Adipose tissue (tissue), 3 donors: Measurements from ENCODE around the gene CDS2. TPM values are rescaled to one million over a fixed set of nuclear protein-coding genes. Genes with fewer than 3 reads are reported as not detected.
"Not testable (repeated sequence)": the region's sequence is repeated elsewhere in the genome, so short reads cannot be mapped to it uniquely, and the experiment has no call there.

Experiments
- H3K27ac ChIP-seq: one replicate; pipeline ENCODE4 v1.5.1; 2013; ENCODE audit warnings: low read depth, low read length
- WGBS, 3 donors: extraction: QIAGEN DNeasy Blood & Tissue Kit; methylation state at CpG; one replicate each; pipeline ENCODE4 v1.1.7; 2013; 5-methylcytosine and 5-hydroxymethylcytosine counted together
- polyA plus RNA-seq, 3 donors: library from polyadenylated mRNA; stranded (reverse); fragments of 200-250 nt; gene quantifications; one replicate each; pipeline ENCODE4 v1.2.3, GENCODE V29; 2013
- donor health status: healthy with polysubstance abuse.
- donor health status: Bipolar disorder and iron deficiency.
- donor health status: healthy.

Gene CDS2
- 10 to 100 TPM in 2 of 3 donors, 1 to 10 TPM in 1; 7.1 to 14.8 (median 10.7) TPM for polyA plus RNA-seq

DNA sequence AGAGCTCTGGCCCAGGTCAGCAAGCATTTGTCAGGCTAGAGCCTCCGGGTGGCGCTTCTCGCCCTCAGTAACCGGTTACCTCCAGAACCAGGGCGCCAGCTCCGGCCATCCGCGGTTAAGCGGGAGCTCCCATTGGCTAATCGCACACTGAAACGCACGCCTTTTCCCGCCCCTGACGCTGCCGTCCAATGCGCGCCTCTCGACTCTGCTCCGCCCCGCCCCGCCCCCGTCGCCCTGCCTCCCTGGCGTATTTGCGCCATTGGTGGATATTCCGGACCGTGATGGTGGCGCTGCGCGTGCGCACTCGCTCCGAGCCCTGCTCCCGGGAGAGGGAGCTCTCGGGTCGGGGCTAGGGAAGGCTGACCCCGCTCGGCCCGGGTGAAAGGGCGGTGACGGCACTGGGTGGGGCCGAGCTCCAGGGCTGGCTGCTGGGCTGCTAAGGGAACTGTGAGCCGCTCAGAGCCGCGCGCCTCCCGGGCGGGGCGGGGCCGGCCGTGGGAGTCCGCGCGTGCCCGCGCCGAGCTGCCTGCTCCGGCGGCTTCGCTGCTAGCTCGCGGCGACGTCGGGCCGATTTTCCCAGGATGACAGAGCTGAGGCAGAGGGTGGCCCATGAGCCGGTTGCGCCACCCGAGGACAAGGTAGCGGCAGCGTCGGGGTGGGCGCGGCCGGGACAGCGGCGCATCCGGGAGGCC lies at the start of gene CDS2:
Gene CDS2 (plus strand): TSS at position 497 of the 692 bp plus-strand sequence. CDS start 85 bp downstream, at position 582.
- 0 to 1% (median 0%) methylated on average over 70 to 78 of the region's 78 CpGs for WGBS, 3 donors
- H3K27ac ChIP-seq: peak within 1 kb of the TSS; percentile 60

- 48 to 54% (median 50%) methylated on average over 4 of the region's 4 CpGs for WGBS, 3 donors
- H3K27ac ChIP-seq: peak overlapping the region; percentile 48
These were observed 48.9 kb upstream of the CDS2 start for GRCh38 chr20:5077761-5078387.

DNA sequence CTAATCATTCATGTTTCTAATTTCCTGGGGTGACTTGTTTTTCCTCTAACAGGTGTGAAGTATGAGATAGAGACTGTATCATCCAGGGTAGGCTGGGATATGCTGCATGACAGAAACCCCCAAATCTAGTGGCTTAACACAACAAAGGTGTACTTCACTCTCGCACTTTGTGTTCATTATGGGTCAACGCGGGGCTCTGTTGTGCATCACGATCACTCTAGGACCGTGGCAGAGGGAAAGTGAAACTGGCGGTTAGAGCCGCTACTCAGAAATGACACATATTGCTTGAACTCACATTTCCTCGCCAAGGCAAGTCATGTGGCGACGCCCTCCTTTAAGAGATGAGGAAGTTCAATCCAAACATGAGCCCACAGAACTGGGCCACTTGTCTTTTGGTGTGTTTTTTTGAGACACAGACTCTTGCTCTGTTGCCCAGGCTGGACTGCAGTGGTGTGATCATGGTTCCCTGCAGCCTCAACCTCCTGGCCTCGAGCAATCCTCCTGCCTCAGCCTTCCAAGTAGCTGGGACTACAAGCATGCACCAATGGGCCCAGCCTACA lies 48.3 kb upstream of the CDS2 start:
- WGBS, 3 donors: 13 to 72% (median 30%) methylated on average over 11 of the region's 11 CpGs
- H3K27ac ChIP-seq: peak overlapping the region; percentile 48

DNA sequence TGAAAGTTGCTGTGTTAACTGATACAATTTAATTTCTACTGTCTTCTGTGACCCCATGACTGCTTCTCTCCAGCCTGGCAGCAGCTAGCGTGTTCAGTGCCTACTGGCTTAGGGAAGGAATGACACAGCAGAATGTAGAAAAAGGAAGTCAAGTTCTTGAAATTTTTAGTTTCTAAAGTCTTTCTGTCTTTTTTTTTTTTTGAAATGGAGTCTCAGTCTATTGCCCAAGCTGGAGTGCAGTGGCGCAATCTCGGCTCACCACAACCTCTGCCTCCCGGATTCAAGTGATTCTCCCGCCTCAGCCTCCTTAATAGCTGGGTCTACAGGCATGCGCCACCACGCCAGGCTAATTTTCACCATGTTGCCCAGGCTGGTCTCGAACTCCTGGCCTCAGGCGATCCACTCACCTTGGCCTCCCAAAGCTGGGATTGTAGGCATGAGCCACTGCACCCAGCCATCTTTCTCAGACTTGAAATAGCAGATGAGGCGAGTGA lies 46.4 kb upstream of the CDS2 start:
- 64 to 87% (median 69%) methylated on average over 10 of the region's 10 CpGs for WGBS, 3 donors
- no peak overlapping the region for H3K27ac ChIP-seq

GRCh38 chr20:5085380-5085779 lies 41.4 kb upstream of the CDS2 start:
- H3K27ac ChIP-seq: no peak overlapping the region
- 54 to 85% (median 55%) methylated on average over 4 of the region's 4 CpGs for WGBS, 3 donors

- no peak overlapping the region for H3K27ac ChIP-seq
- 74 to 94% (median 85%) methylated on average over 3 of the region's 3 CpGs for WGBS, 3 donors
These were observed 38.1 kb upstream of the CDS2 start for GRCh38 chr20:5088688-5089087.

DNA sequence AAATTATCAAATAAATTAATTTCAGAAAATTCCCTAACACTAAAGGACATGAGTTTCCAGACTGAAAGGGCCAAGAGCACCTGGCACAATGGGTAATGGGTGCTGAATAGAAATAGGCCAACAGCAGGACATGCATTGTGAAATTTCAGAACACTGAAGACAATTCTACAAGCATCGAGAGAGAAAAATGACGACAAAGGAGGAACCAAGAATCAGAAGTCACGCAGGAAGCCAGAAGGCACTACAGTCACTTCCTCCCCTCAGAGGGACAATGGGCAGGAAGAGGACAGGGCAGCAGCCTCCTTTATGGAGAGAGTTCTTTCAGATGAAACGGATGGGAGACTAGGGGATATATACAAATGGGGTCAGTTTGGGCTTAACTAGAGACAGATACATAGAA lies 36.6 kb upstream of the CDS2 start:
- no peak overlapping the region for H3K27ac ChIP-seq
- WGBS, 3 donors: 27 to 71% (median 40%) methylated on average over 4 of the region's 4 CpGs

DNA sequence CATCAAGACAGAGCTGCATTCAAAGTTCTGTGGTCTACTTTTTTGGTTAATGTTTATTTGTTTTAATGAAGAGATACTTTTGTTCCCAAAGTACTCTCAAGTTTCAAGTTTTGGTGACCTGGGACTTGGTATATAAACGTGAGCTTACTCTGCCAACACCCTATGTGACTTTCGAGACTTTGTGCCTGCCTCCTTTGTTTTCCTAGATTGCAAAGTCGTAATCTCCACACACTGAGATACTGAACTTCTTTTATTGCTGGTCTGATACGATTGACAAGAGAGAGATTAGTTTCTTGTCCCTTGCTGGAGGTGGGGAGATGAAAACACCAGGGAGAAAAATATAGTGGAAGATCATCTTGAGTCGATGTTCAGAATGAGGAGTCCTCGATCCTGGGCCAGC lies 34.9 kb upstream of the CDS2 start:
- no peak overlapping the region for H3K27ac ChIP-seq
- 64 to 95% (median 82%) methylated on average over 6 of the region's 6 CpGs for WGBS, 3 donors

DNA sequence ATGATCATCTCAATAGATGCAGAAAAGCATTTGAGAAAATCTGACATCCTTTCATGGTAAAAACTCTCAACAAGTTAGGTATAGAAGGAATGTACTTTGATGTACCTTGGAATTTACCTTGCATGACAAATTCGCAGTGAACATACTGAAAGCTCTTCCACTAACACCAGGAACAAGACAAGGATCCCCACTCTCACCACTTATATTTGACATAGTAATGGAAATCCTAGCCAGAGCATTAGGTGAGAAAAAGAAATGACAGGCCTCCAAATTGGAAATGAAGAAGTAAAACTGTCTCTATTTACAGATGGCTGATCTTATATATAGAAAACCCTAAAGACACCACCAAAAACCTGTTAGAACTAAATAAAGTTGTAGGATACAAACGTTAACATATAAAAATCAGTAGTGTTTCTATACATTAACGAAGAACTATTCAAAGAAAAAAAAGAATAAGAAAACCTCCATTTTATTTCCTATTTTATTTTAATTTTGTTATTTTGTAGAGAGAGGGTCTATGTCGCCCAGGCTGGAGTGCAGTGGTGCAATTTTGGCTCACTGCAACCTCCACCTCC lies 34.0 kb upstream of the CDS2 start:
- H3K27ac ChIP-seq: no peak overlapping the region
- 67 to 94% (median 80%) methylated on average over 4 of the region's 4 CpGs for WGBS, 3 donors

GRCh38 chr20:5095454-5095853 lies 31.4 kb upstream of the CDS2 start:
- 85 to 95% (median 92%) methylated on average over 3 of the region's 3 CpGs for WGBS, 3 donors
- H3K27ac ChIP-seq: no peak overlapping the region

GRCh38 chr20:5095931-5096330 lies 30.9 kb upstream of the CDS2 start:
- WGBS, 3 donors: 93 to 97% (median 95%) methylated on average over 3 of the region's 3 CpGs
- H3K27ac ChIP-seq: no peak overlapping the region

DNA sequence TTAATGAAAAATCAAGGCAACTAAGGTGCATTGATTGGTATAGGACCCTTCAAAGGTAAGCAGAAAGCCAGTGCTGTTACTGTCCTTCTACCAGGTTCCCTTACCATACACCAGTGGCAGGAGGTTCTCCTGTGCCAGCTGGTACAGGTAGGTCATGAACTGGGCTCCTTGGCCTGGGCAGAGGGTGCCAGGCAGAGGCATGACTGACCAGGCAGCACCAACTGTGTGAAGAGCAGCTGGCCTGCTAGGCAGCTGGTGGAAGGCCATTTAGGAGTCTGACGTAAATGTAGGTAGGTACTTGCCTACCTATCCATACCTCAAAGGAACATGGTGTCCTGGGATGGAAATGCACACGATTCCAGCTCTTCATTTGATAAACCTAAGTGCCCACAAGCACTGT lies 30.3 kb upstream of the CDS2 start:
- no peak overlapping the region for H3K27ac ChIP-seq
- 89 to 94% (median 90%) methylated on average over 2 of the region's 2 CpGs for WGBS, 3 donors

DNA sequence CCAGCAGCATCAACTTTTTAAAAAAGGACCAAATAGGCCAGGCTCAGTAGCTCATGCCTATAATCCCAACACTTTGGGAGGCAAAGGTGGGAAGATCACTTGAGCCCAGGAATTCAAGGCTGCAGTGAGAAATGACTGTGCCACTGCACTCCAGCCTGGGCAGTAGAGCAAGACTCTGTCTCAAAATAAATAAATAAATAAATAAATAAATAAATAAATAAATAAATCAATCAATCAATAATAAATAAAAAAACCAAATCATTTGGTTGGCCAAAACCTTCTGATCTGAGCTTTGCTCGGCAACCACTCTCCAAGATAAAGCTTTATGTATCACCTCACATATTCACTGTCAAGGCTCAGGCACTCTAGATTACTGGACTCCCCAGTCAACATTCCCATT lies 27.8 kb upstream of the CDS2 start:
- 85 to 93% (median 88%) methylated on average over 1 of the region's 1 CpG for WGBS, 3 donors
- not testable (repeated sequence) for H3K27ac ChIP-seq

GRCh38 chr20:5099909-5100308 lies 26.9 kb upstream of the CDS2 start:
- WGBS, 3 donors: 90 to 99% (median 95%) methylated on average over 3 of the region's 3 CpGs
- not testable (repeated sequence) for H3K27ac ChIP-seq

DNA sequence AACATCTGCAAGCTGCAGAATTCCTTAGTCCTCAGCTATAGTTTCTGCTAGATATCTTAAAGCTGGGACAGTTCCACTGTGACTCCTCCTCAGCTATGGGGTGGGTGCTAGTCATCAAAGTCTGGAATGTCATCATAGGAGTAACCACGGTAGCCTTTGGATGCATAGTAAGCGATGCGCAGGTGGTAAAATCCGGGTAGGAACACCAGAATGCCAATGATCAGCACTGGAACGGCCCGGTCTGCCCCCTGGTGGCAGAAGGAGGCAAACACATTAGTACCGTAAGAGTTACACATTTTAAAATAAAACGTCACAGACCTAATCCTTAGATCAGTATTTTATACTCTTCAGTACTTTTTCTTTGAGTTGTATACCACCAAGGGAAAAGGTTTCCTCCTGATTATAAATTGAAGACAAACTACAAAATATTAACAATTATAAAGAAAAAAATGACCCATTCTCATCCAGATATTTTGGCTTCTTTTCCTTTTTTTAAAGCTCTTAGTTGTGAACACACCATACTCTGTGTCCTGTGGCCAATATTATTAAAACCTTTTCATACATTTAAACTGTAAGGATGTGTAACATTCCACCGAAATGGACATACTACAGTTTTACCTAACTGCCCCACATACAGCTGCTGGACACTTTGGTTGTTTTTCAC lies 26.0 kb upstream of the CDS2 start:
- no peak overlapping the region for H3K27ac ChIP-seq
- WGBS, 3 donors: 13 to 16% (median 13%) methylated on average over 9 of the region's 9 CpGs

- no peak overlapping the region for H3K27ac ChIP-seq
- 93 to 98% (median 95%) methylated on average over 2 of the region's 2 CpGs for WGBS, 3 donors
These were observed 22.3 kb upstream of the CDS2 start for GRCh38 chr20:5104479-5104878.

- H3K27ac ChIP-seq: no peak overlapping the region
These were observed 17.5 kb upstream of the CDS2 start for GRCh38 chr20:5109276-5109675.

DNA sequence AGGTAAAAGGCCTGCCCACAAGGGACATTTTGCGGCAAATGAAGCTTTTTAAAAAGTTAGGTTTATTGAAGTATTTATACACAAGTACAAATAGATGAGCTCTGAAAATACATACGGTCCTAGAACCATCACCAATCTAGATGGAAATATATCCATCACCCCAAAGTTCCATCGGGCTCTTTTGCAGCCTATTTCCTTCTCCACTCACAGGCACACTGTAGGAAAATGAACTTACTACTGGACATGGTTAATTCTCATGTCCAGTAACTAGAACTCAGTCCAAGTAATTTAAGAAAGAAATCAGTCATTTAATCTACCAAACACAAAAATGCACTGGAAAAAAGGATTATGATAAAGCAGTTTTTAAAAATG lies 13.2 kb upstream of the CDS2 start:
- WGBS, 3 donors: 22 to 35% (median 29%) methylated on average over 3 of the region's 3 CpGs
- peak overlapping the region; percentile 57 for H3K27ac ChIP-seq

More at GRCh38 chr20:5109276-5109675, 17.5 kb upstream of the CDS2 start:
- WGBS, 3 donors: 75 to 89% (median 86%) methylated on average over 5 of the region's 5 CpGs

- H3K27ac ChIP-seq: no peak overlapping the region
- 21 to 70% (median 54%) methylated on average over 3 of the region's 3 CpGs for WGBS, 3 donors
These were observed 12.4 kb upstream of the CDS2 start for GRCh38 chr20:5114403-5114802.
